Measurements from ENCODE around the gene STAMBPL1. TPM values are rescaled to one million over a fixed set of nuclear protein-coding genes. Genes with fewer than 3 reads are reported as not detected.
"Not testable (repeated sequence)": the region's sequence is repeated elsewhere in the genome, so short reads cannot be mapped to it uniquely, and the experiment has no call there.

Gene STAMBPL1
- total and polyA plus RNA-seq, 5 donors, result 4.4 to 13.0 (median 10.2) TPM

DNA sequence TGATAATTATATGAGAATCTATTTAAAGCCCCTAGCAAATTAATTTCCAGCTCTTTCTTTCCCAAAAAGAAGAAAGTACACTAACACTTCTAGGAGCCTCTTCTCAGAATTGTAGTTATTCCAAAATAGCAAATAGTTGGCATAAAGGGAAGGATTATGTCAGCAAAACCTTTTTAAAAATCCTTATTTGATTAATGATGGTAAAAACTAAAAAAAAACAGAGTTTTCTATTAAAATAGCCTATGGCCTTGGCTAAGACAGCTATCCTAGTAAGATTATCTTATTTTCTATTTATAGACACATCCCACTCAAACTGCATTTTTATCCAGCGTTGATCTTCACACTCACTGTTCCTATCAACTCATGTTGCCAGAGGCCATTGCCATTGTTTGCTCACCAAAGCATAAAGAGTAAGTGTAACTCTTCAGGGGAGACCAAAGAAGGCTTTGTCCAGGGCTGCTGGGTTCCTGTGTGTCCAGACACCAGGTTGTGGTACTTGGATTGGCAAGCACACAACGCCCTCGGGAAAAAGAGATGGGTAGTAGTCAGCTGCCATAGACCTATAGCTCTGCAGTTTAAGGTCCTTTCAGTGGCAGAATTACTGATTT, 41.0 kb downstream of the STAMBPL1 start:
- intact Hi-C loops (cut with DNase I), result no loop called here
- no peak overlapping the region for H3K27ac ChIP-seq (ENCODE audit: low read length)
- ATAC-seq (no peak), DNase-seq (no peak)
- no peak overlapping the region for H3K4me3 ChIP-seq (ENCODE audit: low read length)
- no peaks in the 10 kb centered on the region for H3K27me3 ChIP-seq (ENCODE audit: control insufficient read depth, insufficient read depth)
- H3K9me3 ChIP-seq (ENCODE audit: control insufficient read depth, low read length), result no peaks in the 10 kb centered on the region
- WGBS, result 48% methylated on average over 3 of the region's 3 CpGs
- peaks cover 2% of the 10 kb centered on the region for H3K4me1 ChIP-seq (ENCODE audit: control insufficient read depth, insufficient read depth, low read length)

DNA sequence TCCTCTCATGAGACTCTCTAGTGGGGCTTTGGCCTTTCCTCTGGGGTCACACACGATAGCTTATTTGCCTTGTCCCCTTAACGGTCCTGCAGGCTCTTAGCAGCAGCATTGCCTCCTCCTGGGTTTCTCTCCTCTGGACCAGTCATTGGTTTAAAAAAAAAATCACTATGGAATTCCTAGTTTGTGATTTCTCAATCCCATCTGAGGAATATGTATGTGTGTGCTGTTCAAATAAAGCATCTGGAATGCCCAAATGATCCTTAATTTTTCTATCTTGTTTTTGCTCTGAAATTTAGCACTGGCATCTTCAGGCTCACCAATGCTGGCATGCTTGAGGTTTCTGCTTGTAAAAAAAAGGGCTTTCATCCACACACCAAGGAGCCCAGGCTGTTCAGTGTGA, 42.0 kb downstream of the STAMBPL1 start:
- Histone ChIP-seq H3K4me3 (ENCODE audit: low read length) (no peak overlapping the region), H3K4me1 (ENCODE audit: control insufficient read depth, insufficient read depth, low read length) (peaks cover 4% of the 10 kb centered on the region), H3K27me3 (ENCODE audit: control insufficient read depth, insufficient read depth) (no peaks in the 10 kb centered on the region), H3K27ac (ENCODE audit: low read length) (no peak overlapping the region), H3K9me3 (ENCODE audit: control insufficient read depth, low read length) (no peaks in the 10 kb centered on the region)
- 74% methylated on average over 2 of the region's 2 CpGs for WGBS
- DNase-seq, result no peak
- no peak for ATAC-seq
- intact Hi-C loops (cut with DNase I), result no loop called here

DNA sequence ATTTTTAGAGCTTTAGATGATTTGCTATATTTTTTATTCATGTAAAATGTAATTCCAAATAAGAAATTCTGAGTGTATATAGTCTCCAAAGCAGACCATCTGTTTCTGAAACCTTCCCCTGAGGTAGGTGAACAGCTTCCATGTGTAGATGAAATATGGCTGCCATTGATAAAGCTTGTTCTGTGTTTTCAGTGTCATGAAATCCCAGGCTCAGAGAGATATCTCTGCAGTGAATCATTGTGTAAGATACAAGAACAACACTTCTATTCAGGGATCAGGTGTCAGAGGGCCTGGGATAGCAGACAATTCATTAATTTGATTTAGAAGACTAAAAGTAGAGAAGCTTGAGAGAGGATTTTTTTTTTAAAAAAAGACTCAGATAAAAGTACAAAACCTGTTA, 43.5 kb downstream of the STAMBPL1 start:
- no peaks in the 10 kb centered on the region for H3K9me3 ChIP-seq (ENCODE audit: control insufficient read depth, low read length)
- ATAC-seq (no peak), DNase-seq (no peak)
- no peak overlapping the region for H3K27ac ChIP-seq (ENCODE audit: low read length)
- intact Hi-C loops (cut with DNase I), result no loop called here
- no peak overlapping the region for H3K4me3 ChIP-seq (ENCODE audit: low read length)
- no peaks in the 10 kb centered on the region for H3K27me3 ChIP-seq (ENCODE audit: control insufficient read depth, insufficient read depth)
- H3K4me1 ChIP-seq (ENCODE audit: control insufficient read depth, insufficient read depth, low read length), result peaks cover 8% of the 10 kb centered on the region

DNA sequence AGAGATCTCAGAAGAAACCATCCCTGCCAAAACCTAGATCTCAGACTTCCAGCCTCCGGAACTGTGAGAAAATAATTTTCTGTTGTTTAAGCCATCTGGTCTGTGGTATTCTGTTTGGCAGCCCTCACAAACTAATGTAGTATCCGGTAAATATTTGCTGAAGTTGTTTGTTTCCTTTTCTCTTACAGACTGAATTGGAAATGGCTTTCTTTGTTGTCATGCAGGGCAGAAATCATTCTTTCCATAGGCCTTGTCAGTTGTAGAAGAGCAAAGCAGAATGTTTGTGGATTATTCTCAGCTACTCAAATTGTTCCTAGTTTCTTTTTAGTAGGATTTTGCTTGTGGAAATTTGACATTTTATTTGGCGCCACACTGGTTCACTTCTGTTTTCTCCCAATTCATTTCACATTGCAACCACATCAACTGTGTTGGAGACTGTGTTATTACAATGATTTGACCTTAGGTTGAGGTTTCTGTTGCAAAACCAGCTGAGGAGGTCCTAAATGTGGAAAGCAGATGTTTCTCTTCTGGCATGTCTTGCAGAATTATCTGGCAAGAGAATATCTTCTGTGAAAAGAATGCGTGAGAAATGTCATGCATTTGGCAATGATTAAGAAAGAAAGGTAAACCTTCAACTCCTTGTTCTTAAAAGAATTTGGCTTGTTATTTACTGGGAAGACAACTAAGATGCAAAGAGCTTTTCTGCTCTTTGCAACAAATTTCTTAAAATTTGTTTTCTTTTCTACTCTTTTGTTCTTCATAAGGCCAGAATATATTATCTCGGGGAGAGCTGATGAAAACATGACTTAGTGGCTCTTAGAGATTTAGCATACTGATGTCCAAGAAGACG, 46.7 kb downstream of the STAMBPL1 start:
- Histone ChIP-seq H3K27me3 (ENCODE audit: control insufficient read depth, insufficient read depth) (no peaks in the 10 kb centered on the region), H3K9me3 (ENCODE audit: control insufficient read depth, low read length) (no peaks in the 10 kb centered on the region), H3K27ac (ENCODE audit: low read length) (peak overlapping the region; percentile 42), H3K4me3 (ENCODE audit: low read length) (no peak overlapping the region), H3K4me1 (ENCODE audit: control insufficient read depth, insufficient read depth, low read length) (peaks cover 5% of the 10 kb centered on the region)
- ATAC-seq (peak; percentile 57 to 69), DNase-seq (no peak)
- WGBS, result 28% methylated on average over 6 of the region's 6 CpGs
- intact Hi-C loops (cut with DNase I), result no loop called here

DNA sequence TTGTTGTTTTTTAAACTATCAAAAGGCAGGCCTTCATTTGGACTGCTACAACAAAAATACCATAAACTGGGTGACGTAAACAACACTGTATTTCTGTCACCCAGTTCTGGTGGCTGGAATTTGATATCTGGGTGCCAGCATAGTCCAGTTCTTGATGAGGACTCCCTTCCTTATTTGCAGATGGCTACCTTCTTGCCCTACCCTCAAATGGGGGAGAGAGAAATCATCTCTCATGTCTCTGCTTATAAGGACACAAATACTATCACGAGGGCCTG, 47.3 kb downstream of the STAMBPL1 start:
- Histone ChIP-seq H3K27ac (ENCODE audit: low read length) (peak overlapping the region; percentile 75), H3K27me3 (ENCODE audit: control insufficient read depth, insufficient read depth) (no peaks in the 10 kb centered on the region), H3K4me1 (ENCODE audit: control insufficient read depth, insufficient read depth, low read length) (peaks cover 6% of the 10 kb centered on the region), H3K4me3 (ENCODE audit: low read length) (no peak overlapping the region), H3K9me3 (ENCODE audit: control insufficient read depth, low read length) (no peaks in the 10 kb centered on the region)
- intact Hi-C loops (cut with DNase I), result no loop called here
- DNase-seq (no peak), ATAC-seq (no peak)
- 51% methylated on average over 2 of the region's 2 CpGs for WGBS

DNA sequence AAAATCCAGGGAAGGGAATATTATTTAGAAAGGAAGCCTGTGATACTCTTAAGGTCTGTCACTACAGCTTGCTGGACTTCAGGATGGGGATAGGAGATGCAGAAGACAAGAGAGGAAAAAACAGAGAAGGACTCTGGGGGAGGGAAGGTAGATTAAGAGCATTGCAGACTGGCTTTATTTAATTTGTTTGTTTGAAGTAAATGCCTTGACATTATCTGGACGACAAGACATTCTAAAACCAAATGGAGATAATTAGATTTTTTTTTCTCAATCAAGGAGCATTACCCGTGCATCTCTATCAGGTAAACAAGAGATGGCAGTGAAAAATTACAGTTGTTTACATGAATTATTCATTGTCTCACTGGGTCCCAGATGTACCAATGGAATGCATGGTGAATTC, 48.2 kb downstream of the STAMBPL1 start:
- Histone ChIP-seq H3K9me3 (ENCODE audit: control insufficient read depth, low read length) (no peaks in the 10 kb centered on the region), H3K4me3 (ENCODE audit: low read length) (no peak overlapping the region), H3K27me3 (ENCODE audit: control insufficient read depth, insufficient read depth) (no peaks in the 10 kb centered on the region), H3K27ac (ENCODE audit: low read length) (no peak overlapping the region), H3K4me1 (ENCODE audit: control insufficient read depth, insufficient read depth, low read length) (peaks cover 8% of the 10 kb centered on the region)
- intact Hi-C loops (cut with DNase I), result no loop called here
- ATAC-seq (no peak), DNase-seq (no peak)
- 65% methylated on average over 2 of the region's 2 CpGs for whole genome bisulfite sequencing

DNA sequence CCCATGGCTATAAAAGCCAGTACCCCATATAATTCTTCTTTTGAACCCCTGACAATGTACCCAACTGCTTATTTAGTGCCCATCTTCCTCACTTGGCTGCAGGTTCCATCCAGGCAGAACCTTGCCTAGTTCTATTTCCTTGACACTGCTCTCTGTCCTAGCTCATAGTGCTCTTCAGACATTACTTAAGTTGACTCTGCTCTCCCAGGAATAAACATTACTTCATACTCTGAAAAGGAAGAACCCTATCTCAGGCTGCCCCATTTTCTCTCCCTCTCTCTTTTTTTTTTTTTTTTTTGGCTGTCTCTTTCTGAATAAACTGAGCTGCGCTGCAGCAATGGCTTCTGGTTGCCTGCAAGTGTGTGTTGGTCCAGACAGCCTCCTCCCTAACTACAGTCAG, 51.5 kb downstream of the STAMBPL1 start:
- DNase-seq (no peak), ATAC-seq (peak; percentile 19 to 41)
- Histone ChIP-seq H3K27ac (ENCODE audit: low read length) (peak overlapping the region; percentile 64), H3K9me3 (ENCODE audit: control insufficient read depth, low read length) (no peaks in the 10 kb centered on the region), H3K4me3 (ENCODE audit: low read length) (no peak overlapping the region), H3K27me3 (ENCODE audit: control insufficient read depth, insufficient read depth) (no peaks in the 10 kb centered on the region), H3K4me1 (ENCODE audit: control insufficient read depth, insufficient read depth, low read length) (peaks cover 8% of the 10 kb centered on the region)
- WGBS, result 68% methylated on average over 1 of the region's 1 CpG
- intact Hi-C loops (cut with DNase I), result loop anchor here in 3 of 4 donors (5.0 to 10.0 kb wide), 2 partner anchors 94 to 283 kb away; no protein-coding TSS in a partner anchor

DNA sequence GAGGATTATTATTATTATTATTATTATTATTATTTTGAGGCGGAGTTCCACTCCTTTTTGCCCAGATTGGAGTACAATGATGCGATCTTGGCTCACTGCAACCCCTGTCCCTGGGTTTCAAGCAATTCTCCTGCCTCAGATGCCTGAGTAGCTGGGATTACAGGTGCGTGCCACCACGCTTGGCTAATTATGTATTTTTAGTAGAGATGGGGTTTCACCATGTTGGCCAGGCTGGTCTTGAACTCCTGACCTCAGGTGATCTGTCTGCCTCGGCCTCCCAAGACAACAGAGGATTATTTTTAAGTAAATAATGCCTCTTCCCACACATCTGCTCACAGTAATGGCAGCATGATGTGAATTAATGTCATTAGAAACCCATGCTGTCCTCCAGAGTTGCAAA, 52.0 kb downstream of the STAMBPL1 start:
- H3K4me1 ChIP-seq (ENCODE audit: control insufficient read depth, insufficient read depth, low read length); H3K4me3 ChIP-seq (ENCODE audit: low read length); DNase-seq; H3K27me3 ChIP-seq (ENCODE audit: control insufficient read depth, insufficient read depth); ATAC-seq; H3K9me3 ChIP-seq (ENCODE audit: control insufficient read depth, low read length): not testable (repeated sequence)
- intact Hi-C loops (cut with DNase I), result loop anchor here (2.0 to 10.0 kb wide), 3 partner anchors 95 to 283 kb away; no protein-coding TSS in a partner anchor
- peak overlapping the region; percentile 50 for H3K27ac ChIP-seq (ENCODE audit: low read length)
- WGBS, result 92% methylated on average over 5 of the region's 5 CpGs

DNA sequence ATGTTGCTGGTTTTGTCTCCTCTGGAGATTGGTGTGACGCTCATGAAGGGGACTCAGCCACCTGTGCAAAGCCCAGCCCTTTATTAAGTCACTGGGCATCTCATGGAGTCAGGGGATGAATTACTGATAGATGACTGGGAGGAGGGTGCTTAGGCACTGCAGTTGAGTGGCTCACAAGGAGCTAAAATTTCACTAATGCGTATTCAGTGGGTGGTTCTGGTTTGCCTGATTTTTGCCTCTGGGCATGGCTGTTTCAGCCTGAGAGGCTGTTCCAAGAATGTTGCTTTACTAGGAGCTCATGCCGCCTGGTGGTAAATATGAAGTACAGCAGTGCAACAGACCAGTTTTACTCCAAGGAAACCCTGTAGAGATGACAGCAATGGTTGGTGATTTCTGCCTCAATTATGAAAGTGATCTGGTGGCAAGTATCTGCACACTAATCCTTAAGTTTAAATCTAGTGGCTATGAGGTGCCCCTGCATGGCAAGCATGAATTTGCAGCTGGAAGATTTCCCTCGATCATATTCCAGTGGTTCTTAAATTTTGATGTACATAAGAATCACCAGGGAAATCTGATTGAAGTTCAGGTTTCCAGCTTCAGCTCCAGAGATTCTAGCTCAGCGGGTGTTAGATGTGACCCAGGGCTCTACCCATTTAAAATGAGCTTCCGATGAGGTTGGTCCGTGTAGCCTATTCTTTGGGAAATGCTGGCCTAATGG, 52.7 kb downstream of the STAMBPL1 start:
- Histone ChIP-seq H3K4me3 (ENCODE audit: low read length) (no peak overlapping the region), H3K27ac (ENCODE audit: low read length) (peak overlapping the region; percentile 50), H3K9me3 (ENCODE audit: control insufficient read depth, low read length) (no peaks in the 10 kb centered on the region), H3K4me1 (ENCODE audit: control insufficient read depth, insufficient read depth, low read length) (peaks cover 3% of the 10 kb centered on the region), H3K27me3 (ENCODE audit: control insufficient read depth, insufficient read depth) (no peaks in the 10 kb centered on the region)
- peak; percentile 48 to 70 (median 66) for DNase-seq
- intact Hi-C loops (cut with DNase I), result loop anchor here (2.0 to 10.0 kb wide), 3 partner anchors 95 to 282 kb away; no protein-coding TSS in a partner anchor
- WGBS, result 45% methylated on average over 7 of the region's 7 CpGs
- peak; percentile 68 to 80 for ATAC-seq

DNA sequence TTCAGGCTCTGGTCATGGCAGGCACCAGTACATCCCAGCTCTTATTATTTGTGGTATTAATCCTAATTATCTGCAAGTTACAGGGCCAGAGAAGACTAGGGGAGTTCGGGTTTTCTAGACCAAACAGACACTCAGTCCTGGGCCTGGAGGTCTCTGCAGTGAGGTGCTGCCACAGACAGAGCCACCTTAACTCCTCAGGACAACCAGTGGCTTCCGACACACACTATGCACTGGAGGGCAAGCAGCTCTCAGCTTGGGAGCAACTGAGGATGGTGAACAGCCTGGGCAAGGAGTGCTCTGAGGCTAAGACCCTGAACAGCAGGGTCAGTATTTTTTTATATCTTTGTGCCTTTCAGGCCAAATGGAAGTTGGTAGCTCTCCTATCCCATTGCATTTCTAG, 53.5 kb downstream of the STAMBPL1 start:
- peak; percentile 9 to 11 for ATAC-seq

More for the DNA sequence above, 53.5 kb downstream of the STAMBPL1 start:
- DNase-seq, result no peak
- Histone ChIP-seq H3K9me3 (ENCODE audit: control insufficient read depth, low read length) (no peaks in the 10 kb centered on the region), H3K27me3 (ENCODE audit: control insufficient read depth, insufficient read depth) (no peaks in the 10 kb centered on the region), H3K4me3 (ENCODE audit: low read length) (no peak overlapping the region), H3K27ac (ENCODE audit: low read length) (no peak overlapping the region), H3K4me1 (ENCODE audit: control insufficient read depth, insufficient read depth, low read length) (peaks cover 3% of the 10 kb centered on the region)
- 84% methylated on average over 2 of the region's 2 CpGs for WGBS
- intact Hi-C loops (cut with DNase I), result loop anchor here (2.0 to 10.0 kb wide), 3 partner anchors 96 to 281 kb away; no protein-coding TSS in a partner anchor

All from right cardiac atrium (tissue), 5 donors.